ENCODE results near the gene PEAR1.

Gene PEAR1

DNA sequence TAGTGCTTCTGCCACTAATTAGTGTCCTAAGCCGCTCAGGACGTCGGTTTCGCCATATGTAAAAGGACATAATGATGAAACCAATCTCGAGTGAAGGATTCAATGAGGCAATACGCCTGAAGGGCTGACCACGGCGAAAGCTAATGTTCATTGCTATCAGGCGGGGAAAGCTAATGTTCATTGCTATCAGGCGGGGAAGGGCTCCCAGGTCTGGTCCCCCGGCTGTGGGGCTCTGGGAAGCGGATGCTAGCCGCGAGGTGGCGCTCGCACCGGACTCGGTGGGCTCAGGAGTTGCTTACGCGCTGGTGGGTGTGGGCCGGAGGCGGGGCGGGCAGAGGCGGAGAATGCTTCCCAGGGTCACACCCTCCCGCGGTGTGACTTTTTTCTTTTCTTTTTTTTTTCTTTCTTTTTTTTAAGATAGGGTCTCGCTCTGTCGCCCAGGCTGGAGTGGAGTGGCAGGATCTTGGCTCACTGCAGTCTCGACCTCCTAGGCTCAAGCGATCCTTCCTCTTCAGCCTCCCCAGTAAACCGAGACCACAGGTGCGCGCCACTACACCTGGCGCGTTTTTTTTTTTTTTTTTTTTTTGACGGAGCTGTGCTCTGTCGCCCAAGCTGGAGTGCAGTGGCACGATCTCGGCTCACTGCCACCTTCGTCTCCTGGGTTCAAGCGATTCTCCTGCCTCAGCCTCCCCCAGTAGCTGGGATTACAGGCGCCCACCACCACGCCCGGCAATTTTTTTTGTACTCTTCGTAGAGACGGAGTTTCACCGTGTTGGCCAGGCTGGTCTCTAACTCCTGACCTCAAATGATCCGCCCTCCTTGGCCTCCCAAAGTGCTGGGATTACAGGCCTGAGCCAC, 1.1 kb upstream of the PEAR1 start:
- no peak overlapping the region for H3K4me3 ChIP-seq (ENCODE audit: low read depth, low read length)
- H3K9me3 ChIP-seq (ENCODE audit: control insufficient read depth, low read length), result no peaks in the 10 kb centered on the region
- H3K4me1 ChIP-seq, result no peaks in the 10 kb centered on the region
- no peak overlapping the region for H3K9ac ChIP-seq
- H2AFZ ChIP-seq, result peak overlapping the region; percentile 54
- H3K27ac ChIP-seq, result no peak overlapping the region
- peak overlapping the region; percentile 14 for H3K4me2 ChIP-seq (ENCODE audit: low read length)
- H3K36me3 ChIP-seq (ENCODE audit: control insufficient read depth, insufficient read depth, low read length), result no peaks in the 10 kb centered on the region
- TF ChIP-seq, protein P1, sequence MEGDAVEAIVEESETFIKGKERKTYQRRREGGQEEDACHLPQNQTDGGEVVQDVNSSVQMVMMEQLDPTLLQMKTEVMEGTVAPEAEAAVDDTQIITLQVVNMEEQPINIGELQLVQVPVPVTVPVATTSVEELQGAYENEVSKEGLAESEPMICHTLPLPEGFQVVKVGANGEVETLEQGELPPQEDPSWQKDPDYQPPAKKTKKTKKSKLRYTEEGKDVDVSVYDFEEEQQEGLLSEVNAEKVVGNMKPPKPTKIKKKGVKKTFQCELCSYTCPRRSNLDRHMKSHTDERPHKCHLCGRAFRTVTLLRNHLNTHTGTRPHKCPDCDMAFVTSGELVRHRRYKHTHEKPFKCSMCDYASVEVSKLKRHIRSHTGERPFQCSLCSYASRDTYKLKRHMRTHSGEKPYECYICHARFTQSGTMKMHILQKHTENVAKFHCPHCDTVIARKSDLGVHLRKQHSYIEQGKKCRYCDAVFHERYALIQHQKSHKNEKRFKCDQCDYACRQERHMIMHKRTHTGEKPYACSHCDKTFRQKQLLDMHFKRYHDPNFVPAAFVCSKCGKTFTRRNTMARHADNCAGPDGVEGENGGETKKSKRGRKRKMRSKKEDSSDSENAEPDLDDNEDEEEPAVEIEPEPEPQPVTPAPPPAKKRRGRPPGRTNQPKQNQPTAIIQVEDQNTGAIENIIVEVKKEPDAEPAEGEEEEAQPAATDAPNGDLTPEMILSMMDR (IDR thresholded peaks at IDR 0.05), result peak; percentile 63
- H3K27me3 ChIP-seq (ENCODE audit: control insufficient read depth, insufficient read depth, low read length), result no peaks in the 10 kb centered on the region
- no peaks in the 10 kb centered on the region for H3K79me2 ChIP-seq

DNA sequence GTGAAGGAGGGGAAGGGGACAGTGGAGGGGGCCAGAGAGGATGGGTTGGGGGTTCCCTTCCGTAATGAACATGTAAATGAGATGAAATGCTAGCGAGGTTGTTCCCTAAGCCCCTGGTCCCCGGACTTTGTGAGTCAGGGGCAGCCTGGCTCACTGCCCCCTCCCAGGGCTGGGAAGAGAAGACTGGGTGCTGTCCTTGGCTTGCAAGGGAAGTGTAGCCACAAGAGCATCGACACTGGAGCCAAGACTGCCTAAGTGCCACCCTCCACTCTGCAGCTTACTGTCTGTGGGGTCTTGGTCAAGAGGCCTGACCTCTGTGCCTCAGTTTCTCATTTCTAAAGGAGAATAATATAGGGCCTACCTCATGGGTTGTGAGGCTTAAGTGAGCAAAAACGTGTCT, 483 bp downstream of the PEAR1 start:
- Histone ChIP-seq H3K9me3 (ENCODE audit: control insufficient read depth, low read length) (no peaks in the 10 kb centered on the region), H3K79me2 (no peaks in the 10 kb centered on the region), H3K27me3 (ENCODE audit: control insufficient read depth, insufficient read depth, low read length) (no peaks in the 10 kb centered on the region), H3K36me3 (ENCODE audit: control insufficient read depth, insufficient read depth, low read length) (no peaks in the 10 kb centered on the region), H3K27ac (peak overlapping the region; percentile 59), H3K4me2 (ENCODE audit: low read length) (peak overlapping the region; percentile 24), H3K4me1 (no peaks in the 10 kb centered on the region), H2AFZ (no peak overlapping the region), H3K9ac (no peak overlapping the region), H3K4me3 (ENCODE audit: low read depth, low read length) (peak overlapping the region; percentile 40)
- TF ChIP-seq, protein P1 (IDR thresholded peaks at IDR 0.05), result no peak

DNA sequence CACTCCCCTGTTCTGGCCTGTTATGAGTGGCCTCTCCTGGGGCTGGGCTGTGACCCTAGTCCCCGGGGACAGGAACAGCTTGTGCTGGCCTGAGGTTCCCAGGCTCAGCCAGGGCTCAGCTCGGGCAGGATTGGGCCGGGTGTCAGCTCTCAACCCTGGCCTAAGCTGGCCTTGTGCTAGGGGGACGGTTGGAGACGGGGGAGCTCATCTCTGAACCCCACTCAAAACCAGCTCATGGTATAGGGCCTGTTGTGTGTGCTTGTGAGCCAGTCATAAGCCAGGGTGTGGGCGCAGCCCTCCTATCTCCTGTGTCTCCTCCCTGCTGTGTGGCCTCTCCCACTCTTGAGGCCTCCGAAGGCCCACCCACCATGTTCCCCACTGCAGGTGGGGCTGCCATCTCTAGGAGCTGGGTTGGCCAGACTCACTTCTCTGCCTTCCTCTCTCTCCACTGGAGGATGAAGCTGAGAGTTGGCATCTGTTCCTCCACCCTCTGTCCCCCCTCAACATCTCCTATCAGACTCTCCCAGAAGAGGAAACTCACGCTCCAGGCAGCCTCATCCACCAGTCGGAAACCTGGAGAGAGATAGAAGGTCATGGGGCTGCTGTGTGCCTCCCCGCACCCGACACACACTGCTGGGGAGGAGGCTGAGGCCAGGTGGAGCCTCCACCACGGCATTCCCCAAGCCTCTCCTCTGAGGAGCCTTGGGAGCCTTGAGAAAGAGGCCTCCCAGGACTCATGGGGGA, 1.4 kb downstream of the PEAR1 start:
- Histone ChIP-seq H3K4me3 (ENCODE audit: low read depth, low read length) (peak overlapping the region; percentile 15), H3K27ac (peak overlapping the region; percentile 18), H3K36me3 (ENCODE audit: control insufficient read depth, insufficient read depth, low read length) (no peaks in the 10 kb centered on the region), H3K9me3 (ENCODE audit: control insufficient read depth, low read length) (no peaks in the 10 kb centered on the region), H2AFZ (no peak overlapping the region), H3K4me2 (ENCODE audit: low read length) (no peak overlapping the region), H3K4me1 (no peaks in the 10 kb centered on the region), H3K9ac (no peak overlapping the region), H3K79me2 (no peaks in the 10 kb centered on the region), H3K27me3 (ENCODE audit: control insufficient read depth, insufficient read depth, low read length) (no peaks in the 10 kb centered on the region)
- TF ChIP-seq, protein P1 (IDR thresholded peaks at IDR 0.05), result no peak

DNA sequence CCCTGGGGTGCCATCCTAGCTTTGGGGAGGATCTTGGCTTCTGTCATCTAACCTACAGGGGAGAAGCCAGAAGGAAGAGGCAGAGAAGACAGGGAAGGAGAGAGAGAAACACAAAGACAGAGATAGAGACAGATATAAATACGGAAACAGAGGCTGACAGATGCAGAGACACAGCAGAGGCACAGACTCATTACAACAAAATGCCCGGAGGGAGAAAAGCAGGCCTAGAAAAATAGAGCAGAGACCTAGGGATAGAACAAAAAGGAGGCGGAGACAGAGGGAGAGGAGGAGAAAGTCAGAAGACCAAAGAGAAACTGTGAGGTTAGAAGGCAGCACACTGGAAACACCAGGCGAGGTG, 1.9 kb downstream of the PEAR1 start:
- H3K4me3 ChIP-seq (ENCODE audit: low read depth, low read length), result no peak overlapping the region
- peaks cover 1% of the 10 kb centered on the region for H3K4me1 ChIP-seq
- H3K4me2 ChIP-seq (ENCODE audit: low read length), result no peak overlapping the region

More for the DNA sequence above, 1.9 kb downstream of the PEAR1 start:
- no peaks in the 10 kb centered on the region for H3K9me3 ChIP-seq (ENCODE audit: control insufficient read depth, low read length)
- TF ChIP-seq, protein P1 (IDR thresholded peaks at IDR 0.05), result no peak
- H3K9ac ChIP-seq, result no peak overlapping the region
- H3K79me2 ChIP-seq, result no peaks in the 10 kb centered on the region
- H3K36me3 ChIP-seq (ENCODE audit: control insufficient read depth, insufficient read depth, low read length), result no peaks in the 10 kb centered on the region
- H2AFZ ChIP-seq, result no peak overlapping the region
- H3K27ac ChIP-seq, result peak overlapping the region; percentile 18
- no peaks in the 10 kb centered on the region for H3K27me3 ChIP-seq (ENCODE audit: control insufficient read depth, insufficient read depth, low read length)

All from parathyroid adenoma (tissue), 2 donors.